ENCODE results near the gene THPO. TPM values are rescaled to one million over a fixed set of nuclear protein-coding genes. Genes with fewer than 3 reads are reported as not detected.

The THPO gene
- total RNA-seq, 1 donor from 2014 or later = 0.35 TPM

DNA sequence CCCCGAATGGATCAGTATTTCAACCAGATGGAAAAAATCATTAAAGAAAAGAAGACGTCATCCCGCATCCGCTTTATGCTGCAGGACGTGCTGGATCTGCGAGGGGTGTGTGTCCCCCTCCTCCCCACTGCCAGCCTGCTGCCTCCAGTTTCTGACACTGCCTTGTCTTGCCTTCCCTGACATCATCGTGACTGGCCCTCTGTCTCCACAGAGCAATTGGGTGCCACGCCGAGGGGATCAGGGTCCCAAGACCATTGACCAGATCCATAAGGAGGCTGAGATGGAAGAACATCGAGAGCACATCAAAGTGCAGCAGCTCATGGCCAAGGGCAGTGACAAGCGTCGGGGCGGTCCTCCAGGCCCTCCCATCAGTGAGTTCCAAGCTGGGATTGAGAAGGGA is 52.7 kb downstream of the THPO start:
- ATAC-seq (no peak), DNase-seq (ENCODE audit: missing footprints) (no peak)
- intact Hi-C loops (cut with DNase I) = no loop called here

DNA sequence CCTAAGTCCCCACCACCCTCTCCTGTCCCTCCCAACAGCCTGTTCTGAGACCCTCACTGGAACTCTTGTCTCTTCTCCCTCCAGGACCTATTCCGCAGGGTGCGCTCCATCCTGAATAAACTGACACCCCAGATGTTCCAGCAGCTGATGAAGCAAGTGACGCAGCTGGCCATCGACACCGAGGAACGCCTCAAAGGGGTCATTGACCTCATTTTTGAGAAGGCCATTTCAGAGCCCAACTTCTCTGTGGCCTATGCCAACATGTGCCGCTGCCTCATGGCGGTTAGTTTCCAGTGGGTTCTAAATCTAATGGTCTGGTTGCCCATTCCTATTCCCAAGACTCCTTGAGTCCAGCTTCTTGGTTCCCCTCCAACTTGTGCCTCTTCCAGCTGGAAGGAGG is 54.3 kb downstream of the THPO start:
- DNase-seq (ENCODE audit: missing footprints) (no peak), ATAC-seq (no peak)
- intact Hi-C loops (cut with DNase I) = no loop called here

GRCh38 chr3:184322731-184323487 is 55.1 kb downstream of the THPO start:
- DNase-seq (ENCODE audit: missing footprints) = no peak

More at GRCh38 chr3:184322731-184323487, 55.1 kb downstream of the THPO start:
- intact Hi-C loops (cut with DNase I) = no loop called here
- no peak for ATAC-seq

Other genes with a start within 250 kb of the THPO start
- gene EIF2B5, start 242.8 kb downstream of the THPO start, total RNA-seq = 32.2 TPM
- 60.7 TPM for gene DVL3, start 222.8 kb downstream of the THPO start, total RNA-seq
- gene AP2M1, start 203.4 kb downstream of the THPO start, total RNA-seq = 269 TPM
- 68.2 TPM for gene ABCF3, start 192.0 kb downstream of the THPO start, total RNA-seq
- gene VWA5B2, start 148.6 kb downstream of the THPO start, total RNA-seq = not detected
- 18.4 TPM for gene ALG3, start 129.2 kb downstream of the THPO start, total RNA-seq
- gene EEF1AKMT4, start 128.5 kb downstream of the THPO start, total RNA-seq = 1.7 TPM
- not detected for gene CAMK2N2, start 116.7 kb downstream of the THPO start, total RNA-seq
- gene ECE2, start 102.2 kb downstream of the THPO start, total RNA-seq = not detected
- 228 TPM for gene PSMD2, start 79.0 kb downstream of the THPO start, total RNA-seq
- 274 TPM for gene EIF4G1, start 63.6 kb downstream of the THPO start, total RNA-seq
- gene FAM131A, start 40.6 kb downstream of the THPO start, total RNA-seq = 33.4 TPM
- gene CLCN2, start 16.6 kb downstream of the THPO start, total RNA-seq = 2.9 TPM
- 27.1 TPM for gene POLR2H, start 16.5 kb downstream of the THPO start, total RNA-seq
- gene CHRD, start 1.8 kb upstream of the THPO start, total RNA-seq = 8.7 TPM
- 1.6 TPM for gene EPHB3, start 183.6 kb upstream of the THPO start, total RNA-seq